A172 (cell line): ENCODE measurements around the gene ZNF2. TPM values are rescaled to one million over a fixed set of nuclear protein-coding genes. Genes with fewer than 3 reads are reported as not detected.
"Not testable (repeated sequence)": the region's sequence is repeated elsewhere in the genome, so short reads cannot be mapped to it uniquely, and the experiment has no call there.

Experiments
- DNase-seq: peaks from one replicate; pipeline ENCODE4 v3.0.0-alpha.2; 2015; ENCODE audit warnings: low spot score
- total RNA-seq: library from RNA; depleted of rRNA; stranded (reverse); fragments of >200 nt; shearing (Covaris generic); gene quantifications from 2 replicates; pipeline ENCODE4 v1.2.3, GENCODE V29; 2014; rRNA removed

ZNF2 gene
- total RNA-seq, result 4.1 and 6.7 TPM in 2 replicates

GRCh38 chr2:95165371-95166064 is at the start of gene ZNF2:
ZNF2 (plus strand) TSS chr2:95165809; CDS start chr2:95176227, 10,418 bp downstream.
- DNase-seq, result peak; percentile 96

GRCh38 chr2:95121093-95121406 is 44.6 kb upstream of the ZNF2 start:
- DNase-seq, result no peak

- peak; percentile 48 for DNase-seq
These were observed 44.0 kb upstream of the ZNF2 start, which contains the start of gene MRPS5 for GRCh38 chr2:95121407-95122196. MRPS5 (minus strand) TSS chr2:95121808; CDS start chr2:95121791, 17 bp downstream.

GRCh38 chr2:95122197-95122551 is 43.4 kb upstream of the ZNF2 start:
- DNase-seq, result peak; percentile 10

DNA sequence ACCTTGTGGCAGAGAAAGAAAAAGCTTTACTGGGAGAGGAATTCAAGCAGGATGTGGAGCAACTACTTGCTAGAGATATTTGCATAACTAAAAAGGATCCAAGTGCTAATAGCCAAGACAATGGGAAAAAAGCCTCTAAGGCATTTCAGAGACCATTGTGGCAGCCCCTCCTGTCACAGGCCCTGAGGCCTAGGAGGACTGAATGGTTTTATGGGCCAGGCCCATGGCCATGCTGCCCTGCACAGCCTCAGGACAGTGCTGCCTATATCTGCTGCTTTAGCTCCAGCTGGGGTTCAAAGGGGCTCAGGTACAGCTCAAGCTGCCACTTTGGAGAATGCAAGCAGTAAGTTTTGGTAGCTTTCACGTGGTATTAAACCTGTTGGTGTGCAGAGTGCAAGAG is 26.9 kb upstream of the ZNF2 start:
- DNase-seq, result no peak

GRCh38 chr2:95143838-95144237 is 21.8 kb upstream of the ZNF2 start:
- no peak for DNase-seq

DNA sequence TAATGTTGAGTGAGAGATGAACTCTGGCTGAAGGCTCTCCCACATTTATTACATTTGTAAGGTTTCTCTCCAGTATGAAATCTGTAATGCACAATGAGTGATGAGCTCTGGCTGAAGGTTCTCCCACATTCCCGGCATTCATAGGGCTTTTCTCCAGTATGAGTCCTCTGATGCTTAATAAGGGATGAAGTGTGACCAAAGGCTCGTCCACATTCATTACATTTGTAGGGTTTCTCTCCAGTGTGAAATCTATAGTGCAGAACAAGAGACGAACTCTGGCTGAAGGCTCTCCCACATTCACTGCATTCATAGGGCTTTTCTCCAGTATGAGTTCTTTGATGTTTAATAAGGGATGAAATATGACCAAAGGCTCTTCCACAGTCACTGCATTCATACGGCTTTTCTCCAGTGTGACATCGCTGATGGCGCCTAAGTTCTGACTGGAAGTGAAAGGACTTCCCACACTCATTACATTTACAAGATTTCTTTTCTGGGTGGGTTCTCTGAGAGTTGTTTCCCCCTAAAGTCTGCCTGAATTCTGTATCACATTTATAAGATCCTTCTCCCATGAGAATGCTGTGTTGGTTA is 16.1 kb upstream of the ZNF2 start:
- DNase-seq, result no peak

- DNase-seq, result no peak
These were observed 7.2 kb upstream of the ZNF2 start for GRCh38 chr2:95158441-95158840.

- no peak for DNase-seq
These were observed 6.6 kb upstream of the ZNF2 start for GRCh38 chr2:95158891-95159619.

DNA sequence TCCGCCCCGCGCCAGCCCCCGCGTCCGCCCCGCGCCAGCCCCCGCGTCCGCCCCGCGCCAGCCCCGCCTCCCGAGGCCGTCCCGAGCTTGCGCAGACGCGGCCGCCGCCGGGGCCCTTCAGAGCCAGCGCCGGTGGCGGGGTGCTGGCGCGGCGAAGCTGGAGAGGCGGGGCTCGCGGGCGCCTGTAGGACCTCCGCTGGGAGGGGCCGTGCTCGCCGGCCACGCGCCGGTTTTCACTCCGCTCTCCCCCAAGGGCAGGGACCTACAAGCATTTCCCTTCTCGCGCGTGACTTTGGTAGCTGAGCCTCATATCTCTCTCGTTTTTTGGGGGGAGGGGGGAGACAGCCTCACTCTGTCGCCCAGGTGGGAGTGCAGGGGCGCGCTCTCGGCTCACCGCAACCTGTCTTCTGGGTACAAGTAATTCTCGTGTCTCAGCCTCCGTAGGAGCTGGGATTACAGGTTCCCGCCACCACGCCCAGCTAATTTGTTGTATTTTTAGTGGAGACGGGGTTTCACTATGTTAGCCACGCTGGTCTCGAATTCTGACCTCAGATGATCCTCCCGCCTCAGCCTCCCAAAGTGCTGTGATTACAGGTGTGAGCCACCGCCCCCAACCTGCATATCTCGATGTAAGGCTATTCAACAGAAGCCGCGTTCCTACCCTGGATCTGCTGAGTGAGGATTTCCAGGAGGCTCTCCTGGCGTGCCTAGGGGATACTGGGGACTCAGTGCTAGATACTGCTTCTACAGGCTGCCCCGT is 5.7 kb upstream of the ZNF2 start, which contains the start of gene ZNF514:
Gene ZNF514 (minus strand): TSS at position 159 of the 760 bp plus-strand sequence. CDS start 6,595 bp downstream, outside the sequence.
- DNase-seq, result no peak

GRCh38 chr2:95165030-95165370 is 609 bp upstream of the ZNF2 start:
- DNase-seq, result no peak

GRCh38 chr2:95166065-95166763 is 605 bp downstream of the ZNF2 start:
- no peak for DNase-seq

- DNase-seq, result no peak
These were observed 6.3 kb downstream of the ZNF2 start for GRCh38 chr2:95171902-95172301.

GRCh38 chr2:95174031-95174542 is 8.5 kb downstream of the ZNF2 start:
- no peak for DNase-seq

DNA sequence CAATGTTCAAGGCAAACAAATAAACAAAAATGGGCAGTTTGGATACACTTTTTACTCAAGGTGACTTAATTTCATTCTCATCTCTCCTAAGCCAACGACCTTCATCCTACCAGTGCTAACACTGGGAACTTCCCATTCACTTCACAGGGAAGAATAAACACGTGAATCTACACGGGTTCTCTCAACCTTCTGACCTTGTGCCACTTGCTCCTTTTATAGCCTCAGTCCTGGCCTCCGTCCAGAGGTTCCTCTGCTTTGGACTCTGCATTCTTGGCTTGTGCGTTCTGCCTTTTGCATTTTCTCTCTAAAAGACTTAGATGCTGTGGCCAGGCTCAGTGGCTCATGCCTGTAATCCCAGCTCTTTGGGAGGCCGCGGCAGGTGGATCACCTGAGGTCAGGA is 13.8 kb downstream of the ZNF2 start:
- DNase-seq, result no peak

- DNase-seq, result no peak
These were observed 16.2 kb downstream of the ZNF2 start for GRCh38 chr2:95181774-95182173.

DNA sequence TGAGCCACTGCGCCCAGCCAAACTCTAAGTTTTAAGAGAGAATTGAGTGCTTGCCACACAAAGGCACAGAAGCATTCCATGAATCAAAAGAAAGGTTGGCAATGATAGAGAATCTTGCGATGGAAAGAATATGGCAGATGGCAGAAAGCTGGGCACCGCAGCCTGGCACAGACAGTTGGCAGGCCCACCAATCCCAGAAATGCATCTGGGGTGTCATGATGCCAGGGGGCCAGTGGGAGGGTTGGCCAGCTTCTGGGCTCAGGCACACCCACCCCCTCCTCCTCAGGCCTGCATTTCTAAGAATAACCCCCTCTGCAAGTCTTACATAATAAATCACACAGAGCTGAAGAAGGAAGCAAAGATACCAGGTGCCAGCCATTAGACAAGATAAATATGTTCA is 19.6 kb downstream of the ZNF2 start:
- no peak for DNase-seq

DNA sequence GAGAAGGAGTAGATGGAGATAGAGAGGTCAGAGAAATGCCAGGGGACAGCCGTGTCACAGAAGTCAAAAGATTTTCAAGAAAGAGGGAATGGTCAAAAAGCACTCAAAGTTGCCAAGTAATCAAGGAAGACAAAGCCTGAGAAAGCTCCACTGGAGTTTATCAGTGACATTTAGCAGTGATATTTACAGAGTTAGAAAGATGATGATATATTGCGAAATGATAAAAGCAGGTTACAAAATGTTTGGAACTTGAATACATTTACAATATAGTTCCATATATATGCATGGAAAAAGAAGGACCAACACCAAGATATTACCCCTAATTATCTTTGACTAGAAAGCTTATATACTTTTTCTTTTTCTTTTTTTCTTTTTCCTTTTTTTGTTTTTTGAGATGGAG is 20.4 kb downstream of the ZNF2 start:
- DNase-seq, result no peak

- not testable (repeated sequence) for DNase-seq
These were observed 27.3 kb downstream of the ZNF2 start for GRCh38 chr2:95192956-95193355.

- no peak for DNase-seq
These were observed 38.3 kb downstream of the ZNF2 start for GRCh38 chr2:95203911-95204310.

DNA sequence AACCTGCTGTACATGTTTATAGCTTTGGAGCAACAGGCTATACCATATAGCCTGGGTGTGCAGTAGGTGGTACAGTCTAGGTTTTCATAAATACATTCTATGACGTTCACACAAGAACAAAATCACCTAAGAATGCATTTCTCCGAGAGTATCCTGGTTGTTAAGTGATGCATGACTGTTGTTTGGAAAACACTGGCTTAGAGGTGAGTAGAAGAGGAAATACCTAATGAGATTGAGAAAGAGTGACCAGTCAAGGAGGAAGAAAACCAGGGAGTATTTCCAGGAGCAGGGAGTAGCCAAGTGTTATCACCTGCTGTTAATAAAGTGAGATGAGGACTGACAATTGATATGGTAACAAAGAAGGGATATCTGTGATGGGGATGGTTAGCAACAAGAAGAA is 38.8 kb downstream of the ZNF2 start:
- DNase-seq, result no peak
